ENCODE data around the gene GRIN1.

GRCh38 chr9:137156567-137157375 is 17.8 kb downstream of the GRIN1 start:
- no peak for TF ChIP-seq POLR2A (IDR thresholded peaks at IDR 0.05; ENCODE audit: low read depth)
- TF ChIP-seq, protein P1, sequence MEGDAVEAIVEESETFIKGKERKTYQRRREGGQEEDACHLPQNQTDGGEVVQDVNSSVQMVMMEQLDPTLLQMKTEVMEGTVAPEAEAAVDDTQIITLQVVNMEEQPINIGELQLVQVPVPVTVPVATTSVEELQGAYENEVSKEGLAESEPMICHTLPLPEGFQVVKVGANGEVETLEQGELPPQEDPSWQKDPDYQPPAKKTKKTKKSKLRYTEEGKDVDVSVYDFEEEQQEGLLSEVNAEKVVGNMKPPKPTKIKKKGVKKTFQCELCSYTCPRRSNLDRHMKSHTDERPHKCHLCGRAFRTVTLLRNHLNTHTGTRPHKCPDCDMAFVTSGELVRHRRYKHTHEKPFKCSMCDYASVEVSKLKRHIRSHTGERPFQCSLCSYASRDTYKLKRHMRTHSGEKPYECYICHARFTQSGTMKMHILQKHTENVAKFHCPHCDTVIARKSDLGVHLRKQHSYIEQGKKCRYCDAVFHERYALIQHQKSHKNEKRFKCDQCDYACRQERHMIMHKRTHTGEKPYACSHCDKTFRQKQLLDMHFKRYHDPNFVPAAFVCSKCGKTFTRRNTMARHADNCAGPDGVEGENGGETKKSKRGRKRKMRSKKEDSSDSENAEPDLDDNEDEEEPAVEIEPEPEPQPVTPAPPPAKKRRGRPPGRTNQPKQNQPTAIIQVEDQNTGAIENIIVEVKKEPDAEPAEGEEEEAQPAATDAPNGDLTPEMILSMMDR (IDR thresholded peaks at IDR 0.05): no peak
- TF ChIP-seq POLR2AphosphoS5 (IDR thresholded peaks at IDR 0.05): no peak

All from esophagus muscularis mucosa (tissue), 3 donors.